ACHN (cell line): ENCODE results near the gene RNASET2.

Source experiments
- DNase-seq: peaks from one replicate; pipeline ENCODE4 v3.0.0-alpha.2; 2015
- in situ Hi-C: cut with HindIII; loops from 2 replicates; pipeline ENCODE4 v1.10.0; 2017; ENCODE audit warnings: low sequenced_read_pairs, low pct_ligation_motif_present, low pct_unique_long_range_greater_than_20kb

The RNASET2 gene, protein sequence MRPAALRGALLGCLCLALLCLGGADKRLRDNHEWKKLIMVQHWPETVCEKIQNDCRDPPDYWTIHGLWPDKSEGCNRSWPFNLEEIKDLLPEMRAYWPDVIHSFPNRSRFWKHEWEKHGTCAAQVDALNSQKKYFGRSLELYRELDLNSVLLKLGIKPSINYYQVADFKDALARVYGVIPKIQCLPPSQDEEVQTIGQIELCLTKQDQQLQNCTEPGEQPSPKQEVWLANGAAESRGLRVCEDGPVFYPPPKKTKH

DNA sequence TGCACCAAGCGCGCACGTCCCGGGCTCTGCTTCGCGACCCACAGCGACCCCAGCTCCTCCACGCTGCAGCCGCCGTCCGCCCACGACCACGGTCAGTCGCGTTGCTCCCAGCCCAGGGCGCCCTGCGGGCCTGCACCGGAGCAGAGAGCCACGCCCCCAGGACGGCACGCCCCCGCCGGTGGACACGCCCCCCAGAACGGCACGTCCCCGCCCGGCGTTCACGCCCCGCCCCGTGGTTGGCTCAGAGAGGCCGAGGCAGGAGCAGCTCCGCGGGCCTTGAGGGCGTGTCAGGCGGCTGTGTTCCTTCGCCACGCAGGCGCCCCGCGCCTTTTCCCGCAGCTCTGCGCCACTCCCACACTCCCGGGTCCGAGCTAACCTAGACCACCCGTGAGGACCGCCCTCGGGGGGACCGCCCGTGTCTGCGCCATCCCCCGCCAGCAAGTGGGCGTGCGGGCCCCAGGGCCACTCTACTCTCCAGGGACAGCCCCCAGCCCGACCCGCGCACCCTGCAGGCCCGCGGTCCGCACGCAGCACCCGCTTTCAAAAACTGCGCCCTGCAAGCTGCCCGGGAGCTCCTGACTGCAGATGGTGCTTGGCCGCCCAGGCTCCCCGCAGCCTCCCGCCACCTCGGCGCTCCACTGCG is at the start of gene RNASET2:
TSS of gene RNASET2 (minus strand) at position 107 of the 643 bp plus-strand sequence. CDS start 368 bp downstream, outside the sequence.
- in situ Hi-C loops = no loop called here
- DNase-seq = peak; percentile 84

DNA sequence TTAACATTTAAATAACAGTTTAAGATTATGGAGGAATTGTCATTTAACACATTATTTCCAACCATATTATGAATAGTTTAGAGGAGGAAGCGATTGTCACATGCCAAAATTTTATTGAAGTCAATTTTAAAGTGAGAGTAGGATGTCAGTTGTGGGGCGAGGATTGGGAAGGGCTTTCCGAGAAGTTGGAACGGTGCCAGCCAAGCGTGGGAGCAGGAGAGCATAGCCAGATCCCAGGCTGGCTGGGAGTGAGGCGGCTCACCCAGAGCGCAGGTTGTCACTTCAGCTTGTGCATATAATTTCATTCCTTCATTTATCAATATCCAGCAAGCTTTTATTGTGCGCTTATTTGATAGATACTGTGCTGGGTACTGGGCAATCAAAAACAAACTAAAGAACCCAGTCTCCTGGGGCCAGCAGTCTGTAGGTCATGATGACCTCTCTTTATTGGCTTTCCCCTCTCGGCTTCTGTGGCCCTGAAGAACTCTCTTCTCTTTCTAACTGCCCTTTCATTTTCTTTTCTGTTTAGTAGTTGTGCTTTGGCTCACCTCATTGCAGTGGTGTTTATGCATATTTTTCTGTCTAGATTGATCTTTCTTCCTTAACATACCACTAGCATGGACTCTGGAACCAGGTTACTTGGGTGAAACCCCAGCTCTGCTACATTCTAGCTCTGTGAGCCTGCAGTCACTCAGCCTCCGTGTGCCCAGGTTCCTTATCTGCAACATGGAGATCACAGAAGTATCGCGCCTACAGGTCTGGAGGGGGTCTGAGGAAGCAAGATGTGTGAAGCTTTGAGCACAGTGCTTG is 49.2 kb upstream of the RNASET2 start:
- no peak for DNase-seq
- in situ Hi-C loops = no loop called here

DNA sequence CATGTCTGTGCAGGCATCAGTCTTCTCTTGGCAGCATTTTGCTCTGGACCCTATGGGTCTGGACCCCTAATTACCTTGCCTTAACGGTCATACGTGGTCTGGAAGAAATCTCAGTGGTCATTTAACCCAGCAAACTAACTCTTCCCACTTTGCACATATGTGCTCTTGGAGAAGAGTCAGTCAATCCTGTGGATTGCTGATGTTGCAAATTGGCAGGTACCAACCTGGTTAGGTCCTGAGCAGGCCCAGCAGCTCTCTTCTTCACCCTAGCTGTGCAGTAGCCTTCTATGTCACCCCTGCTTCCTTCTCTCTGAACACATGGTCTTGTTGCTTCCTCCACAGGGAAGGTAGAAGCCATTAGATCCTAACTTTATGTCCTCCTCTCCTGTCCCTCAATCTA is 44.4 kb upstream of the RNASET2 start:
- DNase-seq = no peak
- in situ Hi-C loops = no loop called here

DNA sequence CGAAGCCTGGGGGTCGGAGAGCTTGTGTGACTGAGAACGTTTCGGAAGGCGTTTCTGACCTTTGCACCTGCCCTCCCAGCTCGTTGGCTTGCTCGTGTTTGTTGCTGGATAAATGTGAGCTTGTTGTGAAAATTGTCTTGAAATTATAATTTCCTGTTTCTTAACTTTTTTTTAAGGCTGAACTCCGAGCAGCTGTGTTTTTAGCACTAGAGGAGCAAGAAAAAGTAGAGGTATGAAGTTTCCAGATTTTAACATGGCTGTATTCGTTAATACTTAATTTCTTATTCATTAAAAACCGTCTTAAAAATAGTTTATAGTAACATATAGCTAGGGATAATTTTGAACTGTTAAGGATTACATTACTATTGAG is 43.5 kb upstream of the RNASET2 start:
- in situ Hi-C loops = no loop called here
- no peak for DNase-seq

DNA sequence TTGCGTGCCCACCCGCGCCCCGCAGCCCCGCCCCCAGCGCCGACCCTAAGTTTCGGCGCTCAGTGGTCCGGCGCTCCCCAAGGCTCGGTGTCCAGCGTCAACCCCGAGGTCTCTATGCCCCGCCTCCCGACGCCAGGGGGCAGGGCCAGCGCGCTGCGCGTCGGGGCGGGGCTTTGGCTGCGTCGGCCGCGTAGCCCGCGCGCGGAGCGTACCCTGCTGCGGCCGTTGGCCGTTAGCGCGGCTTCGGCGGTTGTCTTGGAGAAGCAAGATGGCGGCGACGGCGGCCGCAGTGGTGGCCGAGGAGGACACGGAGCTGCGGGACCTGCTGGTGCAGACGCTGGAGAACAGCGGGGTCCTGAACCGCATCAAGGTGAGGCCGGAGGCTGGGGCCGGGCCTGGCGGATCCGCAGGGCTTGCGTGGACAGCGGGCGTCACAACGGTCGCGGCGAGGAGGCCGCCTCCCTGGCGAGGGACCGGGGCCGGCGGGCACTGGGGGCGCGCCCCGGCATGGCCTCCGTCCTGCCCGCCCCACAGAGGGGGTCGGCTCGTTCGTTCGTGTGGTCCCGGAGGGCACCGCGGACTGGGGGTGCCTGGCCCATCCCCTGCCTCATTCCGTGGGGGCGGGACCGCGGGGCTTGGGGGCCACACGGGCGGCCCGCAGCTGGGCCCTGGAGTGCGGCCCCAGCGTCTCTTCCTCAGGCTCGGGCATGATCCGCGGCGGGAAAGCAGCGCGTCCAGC is 43.0 kb upstream of the RNASET2 start, which contains the start of gene CEP43:
TSS of gene CEP43 (plus strand) at position 253 of the 739 bp plus-strand sequence. CDS start at position 269, 16 bp downstream.
- in situ Hi-C loops = no loop called here
- DNase-seq = peak; percentile 27

GRCh38 chr6:166998256-166999144 is 42.1 kb upstream of the RNASET2 start:
- DNase-seq = peak; percentile 89
- in situ Hi-C loops = no loop called here

DNA sequence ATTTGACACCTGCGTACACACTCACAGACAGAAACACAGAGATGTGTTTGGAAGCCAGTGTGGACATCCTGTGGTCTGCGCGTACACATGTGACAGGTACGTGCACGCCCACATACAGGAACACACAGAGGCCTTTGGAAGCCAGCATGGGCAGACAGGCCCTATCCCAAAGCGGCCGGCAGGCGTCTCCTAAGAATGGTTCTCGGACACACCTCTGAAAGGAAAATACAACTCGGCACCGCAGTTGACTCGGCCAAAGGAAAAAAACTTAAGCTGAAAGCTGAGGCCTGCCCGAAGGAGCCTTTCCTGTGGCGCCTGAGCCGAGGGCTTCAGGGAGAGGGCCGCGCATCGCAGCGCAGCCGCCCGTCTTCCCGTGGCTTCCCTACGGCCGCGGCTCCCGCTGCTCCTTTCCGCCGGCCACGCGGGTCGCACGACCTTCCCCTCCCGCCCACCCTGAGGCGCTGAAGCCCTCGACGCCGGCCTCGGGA is 41.5 kb upstream of the RNASET2 start:
- DNase-seq = peak; percentile 78
- in situ Hi-C loops = no loop called here

DNA sequence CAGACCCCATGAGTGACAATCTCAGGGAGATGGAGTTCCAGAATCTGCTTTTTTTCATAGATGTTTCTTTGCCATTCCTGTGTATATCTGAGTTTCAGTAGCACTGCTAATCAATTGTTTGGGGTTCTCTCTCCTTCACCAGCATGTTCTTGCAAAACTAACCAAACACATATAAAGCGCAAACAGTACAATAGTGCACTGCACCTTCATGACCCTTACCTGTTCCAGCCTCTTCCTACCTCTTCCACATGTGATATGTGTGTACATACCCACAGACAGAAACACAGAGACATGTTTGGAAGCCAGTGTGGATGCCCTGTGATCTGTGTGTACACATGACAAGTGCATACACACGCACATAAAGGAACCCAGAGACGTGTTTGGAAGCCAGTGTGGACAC is 41.0 kb upstream of the RNASET2 start:
- DNase-seq = no peak
- in situ Hi-C loops = no loop called here

- DNase-seq = no peak
Measured at GRCh38 chr6:166996406-166996805, 40.1 kb upstream of the RNASET2 start.

GRCh38 chr6:166989427-166990032 is 33.2 kb upstream of the RNASET2 start:
- in situ Hi-C loops = no loop called here
- DNase-seq = peak; percentile 54

More at GRCh38 chr6:166996406-166996805, 40.1 kb upstream of the RNASET2 start:
- in situ Hi-C loops = no loop called here

DNA sequence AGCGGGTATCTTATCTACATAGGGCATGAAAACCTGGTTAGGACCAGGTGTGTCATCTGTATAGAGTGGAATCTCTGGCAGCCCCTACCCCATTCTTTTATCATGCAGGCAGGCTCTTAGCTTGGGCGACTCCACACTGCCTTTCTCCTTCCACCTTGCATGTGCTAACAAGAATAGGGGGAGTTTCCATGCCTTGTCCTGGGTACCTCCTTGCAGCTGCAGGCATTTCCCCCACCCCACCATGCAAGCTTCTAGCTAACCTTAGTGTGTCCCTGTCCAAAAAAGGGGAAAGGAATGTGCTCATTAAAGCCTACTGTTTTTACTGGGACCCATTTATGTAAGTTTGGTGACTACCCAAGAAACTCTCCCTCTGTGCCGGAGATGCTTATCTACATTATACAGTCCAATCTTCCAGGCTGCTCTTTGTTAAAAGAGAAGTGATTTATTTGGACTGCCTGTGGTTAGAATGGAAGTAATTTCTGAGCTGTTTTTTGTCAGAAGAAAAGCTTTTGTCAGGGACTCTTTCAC is 32.4 kb upstream of the RNASET2 start:
- DNase-seq = no peak
- in situ Hi-C loops = no loop called here

GRCh38 chr6:166987930-166988329 is 31.6 kb upstream of the RNASET2 start:
- no peak for DNase-seq
- in situ Hi-C loops = no loop called here

- no peak for DNase-seq
- in situ Hi-C loops = no loop called here
Measured at GRCh38 chr6:166987448-166987847, 31.1 kb upstream of the RNASET2 start.

GRCh38 chr6:166980738-166981137 is 24.4 kb upstream of the RNASET2 start:
- in situ Hi-C loops = no loop called here
- DNase-seq = no peak

- in situ Hi-C loops = no loop called here
Measured at GRCh38 chr6:166977621-166978525, 21.5 kb upstream of the RNASET2 start.

DNA sequence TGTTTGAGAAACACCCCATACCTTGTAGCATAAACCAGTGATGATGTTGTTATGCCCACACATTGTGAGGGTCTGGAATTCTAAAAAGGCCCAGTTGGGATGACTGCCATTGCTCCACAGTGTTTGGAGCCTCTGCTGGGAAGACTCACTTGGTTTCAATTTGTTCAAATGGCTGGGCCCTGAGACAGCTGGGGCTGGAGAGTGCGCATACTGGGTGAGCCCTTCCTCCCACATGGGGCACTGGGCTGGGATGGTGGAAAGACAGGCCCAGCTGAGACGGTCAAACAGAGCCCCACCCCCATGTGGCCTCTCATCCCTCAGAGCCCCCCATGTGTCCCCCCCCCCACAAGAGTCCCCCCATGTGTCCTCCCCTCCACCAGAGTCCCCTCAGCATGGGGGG is 20.3 kb upstream of the RNASET2 start:
- in situ Hi-C loops = no loop called here

More at GRCh38 chr6:166977621-166978525, 21.5 kb upstream of the RNASET2 start:
- no peak for DNase-seq

More for the DNA sequence above, 20.3 kb upstream of the RNASET2 start:
- DNase-seq = no peak
